SK-N-SH (cell line): ENCODE measurements around the gene RBBP5. TPM values are rescaled to one million over a fixed set of nuclear protein-coding genes. Genes with fewer than 3 reads are reported as not detected.

ENCODE experiments used
- CTCF ChIA-PET: fragments of 300-600, 350-600 bp; formaldehyde crosslinking; extraction: SDS; loops from one replicate; lab custom pipeline; 2021; lab: Yijun Ruan, JAX
- POLR2A ChIA-PET: fragments of 350-600 bp; sonication (Branson Sonifier 250); formaldehyde crosslinking; extraction: SDS; loops from one replicate; lab custom pipeline; 2020; ENCODE audit warnings: antibody characterized with exemption, inconsistent platforms; lab: Yijun Ruan, JAX
- DNase-seq: peaks from one replicate; pipeline ENCODE4 v3.0.0; 2012
- H2AFZ ChIP-seq: fragments of 200-600 bp; sonication (generic); 2 replicates; pipeline ENCODE4 v1.8.1; 2016; ENCODE audit warnings: antibody characterized with exemption, mild to moderate bottlenecking, low read depth
- H3F3A ChIP-seq: fragments of 200-600 bp; sonication (generic); replicated peaks from 2 replicates; pipeline ENCODE3; 2016; ENCODE audit warnings: antibody characterized with exemption, mild to moderate bottlenecking; ENCODE audit not compliant: insufficient read depth
- H3K27ac ChIP-seq, 2 experiments: fragments of 200-500 bp in 1 of 2; fragments of 200-600 bp in 1 of 2; sonication (Bioruptor generic) in 1 of 2; sonication (generic), shearing (Covaris generic) in 1 of 2; 2 replicates each; pipeline versions ENCODE4 v1.5.1 to v1.6.1; 2014 to 2016; ENCODE audit warnings: low read depth in 2 of 2, inconsistent platforms in 1 of 2, low read length in 1 of 2, mild to moderate bottlenecking in 1 of 2, mixed read lengths in 1 of 2
- H3K27me3 ChIP-seq: fragments of 200-600 bp; sonication (generic), shearing (Covaris generic); 2 replicates; pipeline ENCODE4 v1.6.1; 2016; ENCODE audit warnings: mixed run types; ENCODE audit not compliant: insufficient read depth
- H3K36me3 ChIP-seq, 2 experiments: fragments of 200-500 bp in 1 of 2; fragments of 200-600 bp in 1 of 2; sonication (Bioruptor generic) in 1 of 2; sonication (generic) in 1 of 2; replicated peaks in 1 of 2; 2 replicates each; pipeline versions ENCODE3 to v1.5.1; 2014 to 2016; ENCODE audit warnings: low read length in 1 of 2, mild to moderate bottlenecking in 1 of 2; ENCODE audit not compliant: insufficient read depth in 2 of 2, control insufficient read depth in 1 of 2
- H3K4me1 ChIP-seq, 2 experiments: fragments of 200-500 bp in 1 of 2; fragments of 200-600 bp in 1 of 2; sonication (Bioruptor generic) in 1 of 2; sonication (generic), shearing (Covaris generic) in 1 of 2; 2 replicates each; pipeline versions ENCODE4 v1.5.1 to v1.6.1; 2014 to 2016; ENCODE audit warnings: low read depth in 1 of 2, low read length in 1 of 2, mixed run types in 1 of 2; ENCODE audit not compliant: insufficient read depth in 2 of 2, control insufficient read depth in 1 of 2
- H3K4me2 ChIP-seq: fragments of 200-600 bp; sonication (generic), shearing (Covaris generic); 2 replicates; pipeline ENCODE4 v1.6.1; 2017; ENCODE audit warnings: mixed run types
- H3K4me3 ChIP-seq, 2 experiments: fragments of 200-500 bp in 1 of 2; fragments of 200-600 bp in 1 of 2; sonication (Bioruptor generic) in 1 of 2; sonication (generic), shearing (Covaris generic) in 1 of 2; 2 replicates each; pipeline versions ENCODE4 v1.5.1 to v1.8.1; 2014 to 2016; ENCODE audit warnings: low read depth in 2 of 2, inconsistent platforms in 1 of 2, low read length in 1 of 2, mild to moderate bottlenecking in 1 of 2, mixed read lengths in 1 of 2, moderate library complexity in 1 of 2
- H3K79me2 ChIP-seq: fragments of 200-600 bp; sonication (generic); 2 replicates; pipeline ENCODE4 v1.8.1; 2017; ENCODE audit warnings: mild to moderate bottlenecking; ENCODE audit not compliant: insufficient read depth
- H3K9ac ChIP-seq: fragments of 200-600 bp; sonication (generic); 2 replicates; pipeline ENCODE4 v1.6.1; 2017; ENCODE audit warnings: mixed run types
- H3K9me2 ChIP-seq: fragments of 200-600 bp; sonication (generic); 2 replicates; pipeline ENCODE4 v1.6.1; 2017; ENCODE audit warnings: mixed run types
- H3K9me3 ChIP-seq: fragments of 200-600 bp; sonication (generic); 2 replicates; pipeline ENCODE4 v1.6.1; 2017; ENCODE audit warnings: mixed run types, mild to moderate bottlenecking, moderate library complexity
- H4K20me1 ChIP-seq: fragments of 200-600 bp; sonication (generic); 2 replicates; pipeline ENCODE4 v1.6.1; 2017; ENCODE audit warnings: mild to moderate bottlenecking, mixed run types; ENCODE audit not compliant: insufficient read depth
- FOSL2 ChIP-seq: IDR thresholded peaks from 2 replicates; pipeline ENCODE4 v1.4.0; 2012; ENCODE audit warnings: low read depth, mild to moderate bottlenecking, moderate library complexity, borderline replicate concordance
- FOXJ3 ChIP-seq: sonication (generic); formaldehyde crosslinking; IDR thresholded peaks from 2 replicates; pipeline ENCODE4 v1.5.1; 2020; ENCODE audit warnings: mild to moderate bottlenecking, missing genetic modification reagents
- FOXM1 ChIP-seq: IDR thresholded peaks from 2 replicates; pipeline ENCODE4 v1.4.0; 2012; ENCODE audit warnings: low read depth, mild to moderate bottlenecking
- GATA2 ChIP-seq: sonication (generic); formaldehyde crosslinking; IDR thresholded peaks from 2 replicates; pipeline ENCODE4 v1.5.0; 2020; ENCODE audit warnings: mild to moderate bottlenecking, missing genetic modification reagents
- RAD21 ChIP-seq: IDR thresholded peaks from 2 replicates; pipeline ENCODE4 v1.6.1; 2012; ENCODE audit warnings: mild to moderate bottlenecking, low read length
- RCOR1 ChIP-seq: fragments of 150-350 bp; IDR thresholded peaks from 2 replicates; pipeline ENCODE4 v1.6.1; 2017; ENCODE audit warnings: antibody characterized with exemption, low read length
- RXRA ChIP-seq: IDR thresholded peaks from 2 replicates; pipeline ENCODE4 v1.4.0; 2012; ENCODE audit warnings: low read depth, mild to moderate bottlenecking, borderline replicate concordance
- SMC3 ChIP-seq: IDR thresholded peaks from 2 replicates; pipeline ENCODE4 v1.6.1; 2012; ENCODE audit warnings: low read depth, low read length, improper control_type of control experiment
- WGBS: methylation state at CpG from one replicate; pipeline ENCODE4 v1.1.6; 2017; ENCODE audit warnings: low lambda C conversion rate; 5-methylcytosine and 5-hydroxymethylcytosine counted together
- polyA plus RNA-seq, 3 experiments: library from polyadenylated mRNA; depleted of rRNA; stranded (reverse); fragments of >200 nt; gene quantifications; 2 replicates each; pipeline ENCODE4 v1.2.3, GENCODE V29; 2012
- TF ChIP-seq, protein P1 (sequence below): fragments of 200-600 bp; sonication (generic); IDR thresholded peaks from 2 replicates; pipeline ENCODE4 v1.6.1; 2017; ENCODE audit warnings: antibody characterized with exemption, mild to moderate bottlenecking, moderate library complexity
- TF ChIP-seq, protein P2 (sequence below): IDR thresholded peaks from 2 replicates; pipeline ENCODE4; 2012
- TF ChIP-seq, protein P3 (sequence below): IDR thresholded peaks from 2 replicates; pipeline ENCODE4 v1.4.0; 2012; ENCODE audit warnings: low read depth, borderline replicate concordance

Gene RBBP5
- polyA plus RNA-seq, 1 of the 3 experiments (the other 2 are of a cell fraction), result 5.7 TPM

DNA sequence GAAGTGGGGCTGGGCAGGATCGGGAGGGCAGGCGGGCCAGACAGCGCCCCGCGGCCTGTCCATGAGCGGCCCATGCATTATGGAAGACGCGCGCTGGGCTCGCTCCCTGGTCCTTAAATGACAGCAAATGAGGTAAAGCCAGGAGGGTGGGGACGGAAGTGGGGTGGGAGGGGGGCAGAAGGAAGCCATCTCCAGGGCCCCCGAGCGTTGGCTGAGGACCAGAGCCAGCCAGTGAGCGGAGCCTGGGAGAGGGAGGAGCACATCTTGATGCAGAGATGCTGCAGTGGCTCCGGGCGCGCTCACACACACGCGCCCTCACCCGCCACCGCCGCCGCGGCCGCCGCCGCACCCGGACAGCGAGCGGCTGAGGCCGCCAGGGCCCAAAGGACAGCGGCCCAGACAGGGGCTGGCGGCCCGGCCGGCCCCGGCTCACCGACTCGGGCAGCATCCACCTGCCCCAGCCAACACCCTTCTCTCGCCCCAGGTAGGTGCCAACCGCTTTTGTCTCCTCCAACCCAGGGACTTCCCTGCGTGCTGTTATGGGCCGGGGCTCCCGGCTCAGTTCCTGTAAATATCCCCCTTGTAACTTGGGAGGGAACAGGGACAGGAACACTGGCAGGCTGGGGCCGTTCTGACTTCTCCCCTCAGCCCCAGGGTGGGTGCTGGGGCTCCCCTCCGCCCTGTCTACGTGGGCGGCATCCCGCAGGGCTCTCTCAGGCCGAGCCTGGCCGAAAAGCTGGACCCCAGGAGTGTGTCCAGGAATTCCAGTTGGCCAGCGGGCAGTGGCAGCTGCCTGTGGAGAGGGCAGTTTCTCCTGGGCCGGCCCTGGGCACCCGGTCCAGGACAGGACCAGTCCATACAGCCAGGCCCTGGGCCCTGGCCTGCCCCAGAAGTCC, 78.6 kb downstream of the RBBP5 start, which contains the start of gene CNTN2:
CNTN2 (plus strand) TSS at position 302 of the 896 bp plus-strand sequence. CDS start 9,974 bp downstream, outside the sequence.
- H3K9me3 ChIP-seq, result no peaks in the 10 kb centered on the region
- no peaks in the 10 kb centered on the region for H3K36me3 ChIP-seq
- peak; percentile 93 for DNase-seq
- H3K4me1 ChIP-seq, result peaks cover 0 to 7% of the 10 kb centered on the region in 2 experiments; a peak in 1 of 4 replicates
- H3K27me3 ChIP-seq, result peaks cover 60% of the 10 kb centered on the region
- TF ChIP-seq, protein P1, sequence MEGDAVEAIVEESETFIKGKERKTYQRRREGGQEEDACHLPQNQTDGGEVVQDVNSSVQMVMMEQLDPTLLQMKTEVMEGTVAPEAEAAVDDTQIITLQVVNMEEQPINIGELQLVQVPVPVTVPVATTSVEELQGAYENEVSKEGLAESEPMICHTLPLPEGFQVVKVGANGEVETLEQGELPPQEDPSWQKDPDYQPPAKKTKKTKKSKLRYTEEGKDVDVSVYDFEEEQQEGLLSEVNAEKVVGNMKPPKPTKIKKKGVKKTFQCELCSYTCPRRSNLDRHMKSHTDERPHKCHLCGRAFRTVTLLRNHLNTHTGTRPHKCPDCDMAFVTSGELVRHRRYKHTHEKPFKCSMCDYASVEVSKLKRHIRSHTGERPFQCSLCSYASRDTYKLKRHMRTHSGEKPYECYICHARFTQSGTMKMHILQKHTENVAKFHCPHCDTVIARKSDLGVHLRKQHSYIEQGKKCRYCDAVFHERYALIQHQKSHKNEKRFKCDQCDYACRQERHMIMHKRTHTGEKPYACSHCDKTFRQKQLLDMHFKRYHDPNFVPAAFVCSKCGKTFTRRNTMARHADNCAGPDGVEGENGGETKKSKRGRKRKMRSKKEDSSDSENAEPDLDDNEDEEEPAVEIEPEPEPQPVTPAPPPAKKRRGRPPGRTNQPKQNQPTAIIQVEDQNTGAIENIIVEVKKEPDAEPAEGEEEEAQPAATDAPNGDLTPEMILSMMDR, result no peak
- TF ChIP-seq FOSL2 (no peak), RCOR1 (no peak), SMC3 (no peak), RAD21 (no peak), RXRA (no peak), FOXJ3 (no peak), FOXM1 (no peak), GATA2 (CRISPR knock-in tag) (no peak)
- TF ChIP-seq, protein P2, sequence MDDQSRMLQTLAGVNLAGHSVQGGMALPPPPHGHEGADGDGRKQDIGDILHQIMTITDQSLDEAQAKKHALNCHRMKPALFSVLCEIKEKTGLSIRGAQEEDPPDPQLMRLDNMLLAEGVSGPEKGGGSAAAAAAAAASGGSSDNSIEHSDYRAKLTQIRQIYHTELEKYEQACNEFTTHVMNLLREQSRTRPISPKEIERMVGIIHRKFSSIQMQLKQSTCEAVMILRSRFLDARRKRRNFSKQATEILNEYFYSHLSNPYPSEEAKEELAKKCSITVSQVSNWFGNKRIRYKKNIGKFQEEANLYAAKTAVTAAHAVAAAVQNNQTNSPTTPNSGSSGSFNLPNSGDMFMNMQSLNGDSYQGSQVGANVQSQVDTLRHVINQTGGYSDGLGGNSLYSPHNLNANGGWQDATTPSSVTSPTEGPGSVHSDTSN, result no peak
- WGBS, result 28% methylated on average over 18 of the region's 53 CpGs
- ChIA-PET POLR2A (no interaction called here), CTCF (interaction anchor here (1.0 to 10.4 kb wide), 10 partner anchors 9 to 236 kb away, joined by 3 to 92 read pairs (median 4); no protein-coding TSS in a partner anchor)
- H3K9me2 ChIP-seq, result no peaks in the 10 kb centered on the region
- no peak within 1 kb of the TSS for H3K9ac ChIP-seq
- no peaks in the 10 kb centered on the region for H4K20me1 ChIP-seq
- H2AFZ ChIP-seq, result no peak within 1 kb of the TSS
- no peaks in the 10 kb centered on the region for H3K79me2 ChIP-seq
- H3K27ac ChIP-seq, result no peak within 1 kb of the TSS
- H3K4me3 ChIP-seq, result no peak within 1 kb of the TSS; a peak in 1 of 4 replicates
- H3F3A ChIP-seq, result no peaks in the 10 kb centered on the region
- H3K4me2 ChIP-seq, result 0 out of 2 replicates have a peak within 1 kb of the TSS, but pooled peaks have one; percentile 29

DNA sequence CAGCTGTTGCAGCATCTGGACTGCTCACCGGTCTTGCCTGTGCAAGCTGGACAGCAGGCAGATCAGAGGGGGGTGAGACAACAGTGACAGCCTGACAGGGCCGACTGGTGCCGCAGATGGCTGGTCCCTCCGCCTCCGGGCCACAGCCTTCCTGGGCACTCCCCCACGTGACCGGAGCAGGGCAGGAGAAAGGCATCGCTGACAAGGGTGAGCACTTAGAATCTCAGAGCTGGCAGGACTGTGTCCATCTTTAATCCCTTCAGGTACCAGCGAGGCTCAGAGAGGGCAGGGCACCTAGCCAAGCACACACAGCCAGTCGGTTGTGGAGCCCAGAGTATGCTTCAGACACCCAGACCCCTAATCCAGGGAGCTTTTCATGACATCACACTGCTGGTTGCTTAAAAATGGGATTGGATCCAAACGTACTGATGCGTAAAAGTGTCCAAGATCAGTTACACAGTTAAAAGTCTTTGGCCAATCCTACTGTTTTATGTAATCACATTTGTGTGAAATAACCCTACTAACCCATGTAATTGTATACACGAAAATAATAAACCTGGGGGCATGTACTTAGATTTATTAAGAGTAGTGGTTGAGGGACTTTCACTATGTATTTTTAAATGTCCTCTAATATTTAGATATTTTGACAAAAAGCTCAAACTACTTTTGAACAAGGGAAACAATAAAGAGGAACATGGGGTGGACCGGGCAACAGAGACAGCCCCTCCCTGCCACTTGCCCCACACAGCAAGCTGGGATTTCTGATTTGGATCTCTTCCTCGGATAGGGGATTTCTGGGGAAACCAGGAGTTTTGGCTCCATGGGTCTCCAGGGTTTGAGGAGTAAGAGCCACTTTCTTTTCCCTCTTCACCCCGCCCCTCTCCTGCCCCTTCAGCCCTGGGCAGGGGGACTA, 79.5 kb downstream of the RBBP5 start:
- Histone ChIP-seq H3K79me2 (no peaks in the 10 kb centered on the region), H3K4me2 (0 out of 2 replicates have a peak overlapping the region, but pooled peaks have one; percentile 29), H3K36me3 (no peaks in the 10 kb centered on the region), H2AFZ (no peak overlapping the region), H3K9me2 (no peaks in the 10 kb centered on the region), H3K27ac (no peak overlapping the region), H4K20me1 (no peaks in the 10 kb centered on the region), H3K9ac (no peak overlapping the region), H3K27me3 (peaks cover 58% of the 10 kb centered on the region), H3K4me1 (peaks cover 0 to 7% of the 10 kb centered on the region in 2 experiments; a peak in 1 of 4 replicates), H3K9me3 (no peaks in the 10 kb centered on the region), H3K4me3 (no peak overlapping the region; a peak in 1 of 4 replicates), H3F3A (no peaks in the 10 kb centered on the region)
- DNase-seq, result peak; percentile 84
- WGBS, result 38% methylated on average over 11 of the region's 16 CpGs
- TF ChIP-seq, protein P1, result no peak
- TF ChIP-seq, protein P3, sequence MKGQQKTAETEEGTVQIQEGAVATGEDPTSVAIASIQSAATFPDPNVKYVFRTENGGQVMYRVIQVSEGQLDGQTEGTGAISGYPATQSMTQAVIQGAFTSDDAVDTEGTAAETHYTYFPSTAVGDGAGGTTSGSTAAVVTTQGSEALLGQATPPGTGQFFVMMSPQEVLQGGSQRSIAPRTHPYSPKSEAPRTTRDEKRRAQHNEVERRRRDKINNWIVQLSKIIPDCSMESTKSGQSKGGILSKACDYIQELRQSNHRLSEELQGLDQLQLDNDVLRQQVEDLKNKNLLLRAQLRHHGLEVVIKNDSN, result peak; percentile 39; the same call in 1 of the 2 replicates
- ChIA-PET CTCF (interaction anchor here (1.0 to 10.4 kb wide), 6 partner anchors 16 to 235 kb away, joined by 3 to 92 read pairs (median 4); no protein-coding TSS in a partner anchor), POLR2A (no interaction called here)
